ENCODE measurements around the gene TBK1. TPM values are rescaled to one million over a fixed set of nuclear protein-coding genes. Genes with fewer than 3 reads are reported as not detected.

The TBK1 gene
- total and polyA plus RNA-seq, 9 of the 15 experiments (the other 6 are each of a cell fraction or from before 2014, with no cell fraction given): 20.4 to 42.0 (median 27.8) TPM

- TF ChIP-seq, protein P1, sequence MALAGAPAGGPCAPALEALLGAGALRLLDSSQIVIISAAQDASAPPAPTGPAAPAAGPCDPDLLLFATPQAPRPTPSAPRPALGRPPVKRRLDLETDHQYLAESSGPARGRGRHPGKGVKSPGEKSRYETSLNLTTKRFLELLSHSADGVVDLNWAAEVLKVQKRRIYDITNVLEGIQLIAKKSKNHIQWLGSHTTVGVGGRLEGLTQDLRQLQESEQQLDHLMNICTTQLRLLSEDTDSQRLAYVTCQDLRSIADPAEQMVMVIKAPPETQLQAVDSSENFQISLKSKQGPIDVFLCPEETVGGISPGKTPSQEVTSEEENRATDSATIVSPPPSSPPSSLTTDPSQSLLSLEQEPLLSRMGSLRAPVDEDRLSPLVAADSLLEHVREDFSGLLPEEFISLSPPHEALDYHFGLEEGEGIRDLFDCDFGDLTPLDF (CRISPR knock-in tag; IDR thresholded peaks at IDR 0.05): no peak
- TF ChIP-seq ZNF584 (CRISPR knock-in tag; IDR thresholded peaks at IDR 0.05; ENCODE audit: low read depth) (no peak), ZNF407 (IDR thresholded peaks at IDR 0.05; ENCODE audit: low read depth) (no peak), NFATC3 (IDR thresholded peaks at IDR 0.05) (no peak), ATF1 (CRISPR knock-in tag; IDR thresholded peaks at IDR 0.05) (no peak), ATF1 (tag; IDR thresholded peaks at IDR 0.05) (peak; percentile 74), CREM (IDR thresholded peaks at IDR 0.05; ENCODE audit: low read depth) (peak; percentile 79), PML (IDR thresholded peaks at IDR 0.05; ENCODE audit: low read length) (no peak), SMARCB1 (IDR thresholded peaks at IDR 0.05; ENCODE audit: insufficient read length, low read depth) (no peak), ZNF589 (CRISPR knock-in tag; IDR thresholded peaks at IDR 0.05; ENCODE audit: low read depth) (no peak), NR1H2 (CRISPR knock-in tag; IDR thresholded peaks at IDR 0.05) (no peak)
- TF ChIP-seq, protein P2, sequence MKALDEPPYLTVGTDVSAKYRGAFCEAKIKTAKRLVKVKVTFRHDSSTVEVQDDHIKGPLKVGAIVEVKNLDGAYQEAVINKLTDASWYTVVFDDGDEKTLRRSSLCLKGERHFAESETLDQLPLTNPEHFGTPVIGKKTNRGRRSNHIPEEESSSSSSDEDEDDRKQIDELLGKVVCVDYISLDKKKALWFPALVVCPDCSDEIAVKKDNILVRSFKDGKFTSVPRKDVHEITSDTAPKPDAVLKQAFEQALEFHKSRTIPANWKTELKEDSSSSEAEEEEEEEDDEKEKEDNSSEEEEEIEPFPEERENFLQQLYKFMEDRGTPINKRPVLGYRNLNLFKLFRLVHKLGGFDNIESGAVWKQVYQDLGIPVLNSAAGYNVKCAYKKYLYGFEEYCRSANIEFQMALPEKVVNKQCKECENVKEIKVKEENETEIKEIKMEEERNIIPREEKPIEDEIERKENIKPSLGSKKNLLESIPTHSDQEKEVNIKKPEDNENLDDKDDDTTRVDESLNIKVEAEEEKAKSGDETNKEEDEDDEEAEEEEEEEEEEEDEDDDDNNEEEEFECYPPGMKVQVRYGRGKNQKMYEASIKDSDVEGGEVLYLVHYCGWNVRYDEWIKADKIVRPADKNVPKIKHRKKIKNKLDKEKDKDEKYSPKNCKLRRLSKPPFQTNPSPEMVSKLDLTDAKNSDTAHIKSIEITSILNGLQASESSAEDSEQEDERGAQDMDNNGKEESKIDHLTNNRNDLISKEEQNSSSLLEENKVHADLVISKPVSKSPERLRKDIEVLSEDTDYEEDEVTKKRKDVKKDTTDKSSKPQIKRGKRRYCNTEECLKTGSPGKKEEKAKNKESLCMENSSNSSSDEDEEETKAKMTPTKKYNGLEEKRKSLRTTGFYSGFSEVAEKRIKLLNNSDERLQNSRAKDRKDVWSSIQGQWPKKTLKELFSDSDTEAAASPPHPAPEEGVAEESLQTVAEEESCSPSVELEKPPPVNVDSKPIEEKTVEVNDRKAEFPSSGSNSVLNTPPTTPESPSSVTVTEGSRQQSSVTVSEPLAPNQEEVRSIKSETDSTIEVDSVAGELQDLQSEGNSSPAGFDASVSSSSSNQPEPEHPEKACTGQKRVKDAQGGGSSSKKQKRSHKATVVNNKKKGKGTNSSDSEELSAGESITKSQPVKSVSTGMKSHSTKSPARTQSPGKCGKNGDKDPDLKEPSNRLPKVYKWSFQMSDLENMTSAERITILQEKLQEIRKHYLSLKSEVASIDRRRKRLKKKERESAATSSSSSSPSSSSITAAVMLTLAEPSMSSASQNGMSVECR (CRISPR knock-in tag; IDR thresholded peaks at IDR 0.05): no peak
- TF ChIP-seq, protein P3, sequence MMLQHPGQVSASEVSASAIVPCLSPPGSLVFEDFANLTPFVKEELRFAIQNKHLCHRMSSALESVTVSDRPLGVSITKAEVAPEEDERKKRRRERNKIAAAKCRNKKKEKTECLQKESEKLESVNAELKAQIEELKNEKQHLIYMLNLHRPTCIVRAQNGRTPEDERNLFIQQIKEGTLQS (IDR thresholded peaks at IDR 0.05): peak; percentile 65
- TF ChIP-seq, protein P3 (CRISPR knock-in tag; conservative IDR thresholded peaks at IDR 0.05): no peak
Observed at GRCh38 chr12:64457032-64457431, 5.1 kb downstream of the TBK1 start (continued).
